T-helper 1 cell (primary cell): ENCODE measurements around the gene KCNQ5.
"Not testable (repeated sequence)": the region's sequence is repeated elsewhere in the genome, so short reads cannot be mapped to it uniquely, and the experiment has no call there.

Experiments used
- DNase-seq, 5 donors: peaks; one replicate each; pipeline ENCODE4 v3.0.0-alpha.2; 2012 to 2020

The KCNQ5 gene

DNA sequence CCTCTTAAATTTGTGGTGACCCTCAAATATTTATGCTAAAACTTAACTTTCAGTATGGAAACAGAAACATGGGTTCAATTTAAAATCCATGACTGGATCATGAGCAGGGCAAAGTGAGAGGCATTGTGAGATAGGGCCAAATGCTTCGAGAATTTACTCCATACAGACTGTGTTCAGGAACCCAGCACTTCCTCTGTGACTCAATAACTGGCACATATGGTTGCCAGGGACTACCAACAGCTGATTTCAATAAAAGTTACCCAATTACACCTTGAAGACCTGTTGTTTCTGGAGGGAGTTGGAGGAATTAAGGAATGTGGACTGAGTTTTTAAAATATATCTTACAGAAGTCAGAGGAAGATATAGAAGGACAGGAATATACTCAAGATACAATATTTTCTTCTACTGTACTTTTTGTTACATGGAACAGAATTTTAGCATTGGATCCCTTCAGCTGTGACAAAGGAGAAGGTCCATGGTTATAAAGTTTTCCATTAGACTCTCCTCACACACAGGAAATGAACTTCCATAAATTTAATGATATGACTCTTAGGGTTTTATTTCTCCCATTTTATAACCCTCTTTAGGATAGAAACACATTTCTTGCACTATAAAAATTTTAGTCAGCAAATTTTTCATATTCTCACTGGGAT, 344.9 kb downstream of the KCNQ5 start:
- no peak for DNase-seq

DNA sequence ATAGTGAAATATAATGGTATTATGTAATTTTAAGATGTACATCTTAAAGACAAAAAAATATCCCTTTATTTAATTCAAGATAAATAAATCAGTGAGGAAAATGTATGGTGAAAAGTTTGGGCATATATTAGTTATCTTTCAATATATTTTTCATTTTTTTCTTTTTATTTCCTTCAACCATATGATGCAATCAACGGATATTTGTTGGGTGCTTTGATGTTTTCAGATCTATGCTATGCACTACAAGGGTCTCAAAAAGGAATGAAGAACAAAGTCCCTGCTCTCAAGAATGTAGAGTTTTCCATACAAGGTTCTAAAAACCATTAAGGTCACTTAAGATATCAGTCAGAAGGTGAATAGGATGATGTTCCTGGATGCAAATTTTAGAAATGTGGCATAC, 345.5 kb downstream of the KCNQ5 start:
- DNase-seq: no peak

DNA sequence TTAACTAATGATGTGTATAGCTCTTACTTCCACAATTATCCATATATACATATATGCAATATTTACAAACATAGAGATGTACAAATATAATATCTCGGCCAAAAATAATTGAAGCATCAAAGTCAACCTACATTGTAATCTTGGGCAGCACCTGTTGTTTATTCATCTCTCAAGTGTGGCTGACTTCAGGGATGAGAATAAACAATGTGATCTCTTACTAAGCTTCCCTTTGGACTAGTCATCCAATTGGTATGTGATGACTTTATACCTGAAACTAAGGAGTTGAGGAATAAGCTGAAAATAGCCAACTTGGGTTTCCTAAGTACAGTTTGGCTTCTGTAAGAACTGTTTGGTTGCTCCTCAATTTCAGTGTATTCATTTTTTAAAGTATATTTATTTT, 346.8 kb downstream of the KCNQ5 start:
- DNase-seq: no peak

DNA sequence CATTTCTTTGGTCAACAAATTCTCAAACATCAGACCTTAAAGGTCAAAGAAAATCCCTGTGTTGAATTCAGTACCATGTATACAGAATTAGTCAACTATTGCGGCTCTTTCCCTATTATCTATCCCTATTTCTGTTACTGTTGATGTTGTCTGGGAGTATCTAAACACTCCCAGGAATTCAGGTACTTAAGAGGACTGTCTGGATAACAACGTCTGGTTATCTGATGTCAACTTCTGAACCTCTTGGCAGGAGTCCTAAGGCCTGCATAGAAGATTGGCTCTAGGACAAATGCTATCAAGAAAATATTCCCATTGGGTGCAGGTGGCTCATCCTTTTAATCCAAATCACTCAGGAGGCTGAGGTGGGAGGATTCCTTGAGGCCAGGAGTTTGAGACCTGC, 347.8 kb downstream of the KCNQ5 start:
- DNase-seq: no peak

DNA sequence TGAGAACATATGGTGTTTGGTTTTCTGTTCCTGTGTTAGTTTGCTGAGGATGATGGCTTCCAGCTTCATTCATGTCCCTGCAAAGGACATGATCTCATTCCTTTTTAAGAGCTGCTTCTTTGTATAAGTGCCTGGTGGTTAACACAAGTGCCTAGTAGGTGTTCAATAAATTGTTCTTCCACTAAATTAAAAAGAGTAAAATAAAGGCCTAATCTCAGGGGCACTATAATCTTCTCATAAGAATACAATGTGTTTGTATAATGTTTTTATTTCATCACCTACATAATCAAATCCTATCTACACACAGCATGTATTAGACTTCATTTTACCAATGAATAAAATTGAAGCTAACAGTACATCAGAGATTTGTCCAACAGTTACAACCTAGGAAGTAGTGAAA, 350.7 kb downstream of the KCNQ5 start:
- DNase-seq: no peak

DNA sequence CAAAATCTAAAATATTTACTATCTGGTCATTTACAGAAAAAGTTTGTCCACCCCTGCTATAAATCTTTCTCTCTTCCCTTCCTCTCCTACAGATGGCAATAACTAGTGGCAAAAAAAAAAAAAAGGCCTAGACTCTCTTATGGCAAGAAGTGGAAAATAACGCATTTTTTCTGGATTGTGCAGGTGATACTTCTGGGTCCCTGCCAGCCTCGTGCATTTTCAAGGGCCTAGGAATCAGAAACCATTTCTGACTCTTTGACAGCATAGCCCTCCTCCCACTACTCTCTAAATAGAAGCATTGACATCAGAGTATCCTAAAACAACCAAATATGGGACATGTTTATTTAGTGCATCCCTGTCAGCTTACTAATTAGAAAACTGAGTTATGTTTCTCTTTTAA, 352.4 kb downstream of the KCNQ5 start:
- DNase-seq: no peak

DNA sequence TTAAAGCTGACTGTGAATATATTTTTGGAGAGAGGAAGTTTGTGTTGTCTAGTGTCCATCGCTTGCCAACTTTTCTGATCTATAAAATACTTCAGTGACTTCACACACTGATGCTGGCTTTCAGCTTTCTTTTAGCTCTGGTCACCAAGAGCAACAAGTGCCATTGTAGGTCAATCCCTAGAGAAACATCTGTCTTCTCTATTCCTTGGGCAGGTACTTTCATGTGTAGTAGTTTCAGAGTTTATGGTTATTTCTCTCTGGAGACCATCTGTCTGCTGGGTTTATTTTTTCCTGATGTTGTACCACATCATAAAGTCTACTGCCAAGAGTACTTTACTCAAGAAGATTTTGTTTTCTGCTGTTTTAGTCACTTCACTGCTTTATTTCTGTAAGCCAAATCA, 353.5 kb downstream of the KCNQ5 start:
- no peak for DNase-seq

DNA sequence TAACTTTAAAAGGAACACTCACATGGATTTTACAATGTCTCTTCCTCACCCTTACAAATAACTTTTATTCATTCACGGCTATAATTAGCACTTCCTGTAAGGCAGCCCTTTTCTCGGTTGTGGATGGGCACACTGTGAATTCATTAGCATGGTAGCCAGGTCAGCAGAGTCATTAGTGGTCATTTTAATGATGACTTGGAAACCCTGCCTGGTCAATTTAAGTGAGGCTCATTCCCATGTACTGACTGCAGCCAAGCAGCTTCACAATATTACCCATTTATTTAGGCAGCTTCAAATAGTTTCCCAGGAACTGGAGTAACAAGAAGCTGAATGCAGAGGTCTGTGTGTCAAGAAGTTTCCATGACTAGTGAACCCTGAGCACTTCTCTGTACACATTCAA, 354.6 kb downstream of the KCNQ5 start:
- DNase-seq: no peak

DNA sequence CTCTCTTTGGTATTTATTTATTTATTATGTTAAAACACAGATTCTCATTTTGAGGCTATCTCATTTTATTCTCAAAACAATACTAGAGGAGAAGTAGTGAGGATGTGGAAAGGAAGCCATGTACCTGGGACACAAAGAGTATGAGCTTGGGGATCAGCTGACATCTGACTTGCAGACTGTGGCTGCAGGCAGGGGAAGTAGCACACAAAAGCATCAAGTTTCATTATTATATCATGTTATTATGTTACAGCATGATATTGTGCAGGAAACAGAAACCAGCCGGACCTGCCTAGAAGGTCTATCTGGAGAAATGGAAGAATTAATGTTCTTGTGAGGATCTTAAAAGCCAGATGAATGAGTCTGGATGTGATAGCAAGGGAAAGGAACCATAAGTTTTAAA, 355.2 kb downstream of the KCNQ5 start:
- DNase-seq: no peak

DNA sequence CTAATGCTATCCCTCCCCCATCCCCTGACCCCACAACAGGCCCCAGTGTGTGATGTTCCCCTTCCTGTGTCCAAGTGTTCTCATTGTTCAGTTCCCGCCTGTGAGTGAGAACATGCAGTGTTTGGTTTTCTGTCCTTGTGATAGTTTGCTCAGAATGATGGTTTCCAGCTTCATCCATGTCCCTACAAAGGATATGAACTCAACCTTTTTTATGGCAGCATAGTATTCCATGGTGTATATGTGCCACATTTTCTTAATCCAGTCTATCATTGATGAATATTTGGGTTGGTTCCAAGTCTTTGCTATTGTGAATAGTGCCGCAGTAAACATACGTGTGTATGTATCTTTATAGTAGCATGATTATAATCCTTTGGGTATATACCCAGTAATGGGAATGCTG, 356.9 kb downstream of the KCNQ5 start:
- not testable (repeated sequence) for DNase-seq

DNA sequence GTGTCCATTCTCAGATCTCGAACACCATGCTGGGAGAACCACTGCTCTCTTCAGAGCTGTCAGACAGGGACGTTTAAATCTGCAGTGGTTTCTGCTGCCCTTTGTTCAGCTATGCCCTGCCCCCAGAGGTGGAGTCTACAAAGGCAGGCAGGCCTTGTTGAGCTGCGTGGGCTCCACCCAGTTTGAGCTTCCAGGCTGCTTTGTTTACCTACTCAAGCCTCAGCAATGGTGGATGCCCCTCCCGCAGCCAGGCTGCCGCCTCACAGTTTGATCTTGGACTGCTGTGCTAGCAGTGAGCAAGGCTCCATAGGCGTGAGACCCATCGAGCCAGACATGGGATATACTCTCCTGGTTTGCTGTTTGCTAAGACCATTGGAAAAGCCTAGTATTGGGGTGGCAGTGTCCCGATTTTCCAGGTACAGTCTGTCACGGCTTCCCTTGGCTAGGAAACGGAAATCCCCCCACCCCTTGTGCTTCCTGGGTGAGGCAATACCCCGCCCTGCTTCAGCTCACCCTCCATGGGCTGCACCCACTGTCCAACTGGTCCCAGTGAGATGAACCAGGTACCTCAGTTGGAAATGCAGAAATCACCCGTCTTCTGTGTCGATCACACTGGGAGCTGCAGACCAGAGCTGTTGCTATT, 362.4 kb downstream of the KCNQ5 start:
- DNase-seq: not testable (repeated sequence)

DNA sequence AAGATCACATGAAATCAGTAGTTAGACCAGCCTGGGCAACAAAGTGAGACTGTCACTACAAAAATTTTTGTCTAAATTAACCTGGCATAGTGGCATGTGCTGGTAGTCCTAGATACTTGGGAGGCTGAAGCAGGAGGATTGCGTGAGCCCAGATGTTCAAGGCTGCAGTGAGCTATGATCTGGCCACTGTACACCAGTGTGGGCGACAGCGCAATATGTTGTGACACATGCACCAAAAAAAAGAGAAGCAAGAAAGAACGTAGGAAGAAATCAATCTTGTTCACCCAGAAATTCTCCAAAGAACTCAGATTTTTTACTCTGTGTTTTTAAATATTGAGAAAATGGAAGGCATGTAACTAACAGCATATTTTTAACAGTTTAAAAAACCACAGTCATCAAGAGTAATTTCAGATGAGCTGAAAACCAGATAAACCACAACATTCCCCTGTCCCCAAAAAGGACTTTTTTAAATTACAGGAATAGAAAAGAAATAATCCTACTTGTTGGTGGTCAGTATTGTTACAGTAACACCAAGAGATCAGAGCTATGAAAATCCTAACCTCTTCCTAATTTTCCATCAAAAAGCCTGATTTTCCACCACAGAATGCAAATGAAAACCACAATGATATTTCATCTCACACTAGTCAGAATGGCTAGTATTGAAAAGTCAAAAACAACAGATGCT, 363.3 kb downstream of the KCNQ5 start:
- DNase-seq: no peak

DNA sequence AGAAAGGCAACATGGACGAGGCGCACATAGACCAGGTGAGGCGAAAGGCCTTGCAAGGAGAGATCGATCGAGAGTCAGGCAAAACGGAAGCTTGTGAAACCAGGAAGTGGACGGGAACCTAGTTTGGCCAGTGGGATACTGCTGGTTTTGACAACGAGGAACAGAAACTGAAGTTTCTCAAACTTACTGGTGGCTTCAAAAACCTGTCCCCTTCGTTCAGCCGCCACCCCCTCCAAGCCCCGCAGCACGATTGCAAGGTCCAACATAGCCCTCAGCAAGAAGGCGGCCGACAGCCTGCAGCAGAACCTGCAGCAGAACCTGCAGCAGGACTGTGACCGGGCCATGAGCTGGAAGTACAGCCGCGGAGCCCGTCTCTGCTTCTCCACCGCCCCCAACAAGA, 365.4 kb downstream of the KCNQ5 start:
- no peak for DNase-seq

DNA sequence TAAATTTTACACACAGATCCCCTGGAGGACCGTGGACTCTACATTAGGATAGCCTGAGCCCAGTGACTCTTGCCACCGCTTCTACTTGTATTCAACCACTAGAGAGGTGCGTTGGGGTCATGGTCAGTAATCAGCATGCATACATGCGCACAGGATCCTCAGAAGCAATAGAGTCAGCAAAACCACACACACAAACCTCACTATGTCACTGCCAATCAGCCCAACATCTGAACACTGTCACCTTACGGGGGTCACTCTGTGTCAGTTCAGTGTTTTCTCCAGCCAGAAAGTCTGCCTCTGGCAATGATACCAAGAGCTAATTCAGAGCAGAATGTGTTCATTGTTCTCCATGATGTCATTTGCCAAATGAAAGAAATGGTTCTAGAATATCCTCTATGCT, 378.1 kb downstream of the KCNQ5 start:
- no peak for DNase-seq

DNA sequence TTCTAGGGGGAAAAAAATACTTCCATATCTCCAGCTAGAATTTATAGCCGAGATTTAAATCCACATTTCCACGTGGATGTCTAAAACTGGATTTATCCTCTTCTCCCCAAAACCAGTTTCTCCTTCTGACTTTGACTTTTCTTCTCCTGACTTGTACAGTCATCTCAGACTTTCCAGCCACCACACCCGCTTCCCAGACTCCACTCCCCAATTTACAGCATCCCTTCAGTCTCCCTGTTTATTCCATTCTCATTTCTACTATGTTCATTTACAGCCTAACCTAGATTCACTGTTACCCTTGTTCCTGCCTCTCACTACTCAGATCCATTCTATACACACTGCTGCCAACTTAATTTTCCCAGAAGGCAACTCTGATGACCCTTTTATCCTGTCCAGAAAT, 378.6 kb downstream of the KCNQ5 start:
- no peak for DNase-seq

DNA sequence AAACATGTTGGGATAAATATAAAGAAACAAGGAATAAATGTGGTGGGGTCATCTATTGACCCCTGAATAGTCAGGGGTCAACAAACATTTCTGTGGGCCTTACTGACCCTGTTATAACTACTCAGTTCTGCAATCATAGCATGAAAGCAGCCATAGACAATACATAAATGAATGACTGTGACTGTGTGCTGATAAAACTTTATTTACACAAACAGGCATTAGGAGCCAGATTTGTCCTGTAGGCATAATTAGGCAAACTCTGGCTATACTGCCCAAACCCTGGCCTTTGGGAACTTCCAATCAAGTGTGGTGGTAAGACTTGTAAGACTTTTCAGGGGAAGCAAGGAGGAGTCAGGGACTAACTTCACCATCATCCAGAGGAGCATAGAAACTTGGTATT, 380.7 kb downstream of the KCNQ5 start:
- DNase-seq: no peak

DNA sequence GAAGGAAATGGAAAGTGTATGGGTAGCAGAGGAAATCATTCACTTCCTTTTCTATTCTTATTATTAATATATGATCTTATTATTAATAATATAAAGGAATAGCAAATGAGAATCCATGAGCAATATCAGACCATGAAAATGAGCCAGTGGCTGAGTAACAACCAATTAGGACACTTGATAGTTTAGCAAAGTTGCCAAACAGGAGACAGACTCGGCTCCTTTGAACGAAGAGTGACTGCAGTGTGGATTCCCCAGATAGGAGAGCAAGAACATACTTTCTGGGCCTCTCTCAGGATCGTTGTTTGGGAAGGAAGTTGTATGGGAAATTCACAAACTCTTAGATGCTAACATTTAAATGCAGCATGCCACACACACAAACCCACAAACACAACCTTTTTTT, 381.4 kb downstream of the KCNQ5 start:
- no peak for DNase-seq

DNA sequence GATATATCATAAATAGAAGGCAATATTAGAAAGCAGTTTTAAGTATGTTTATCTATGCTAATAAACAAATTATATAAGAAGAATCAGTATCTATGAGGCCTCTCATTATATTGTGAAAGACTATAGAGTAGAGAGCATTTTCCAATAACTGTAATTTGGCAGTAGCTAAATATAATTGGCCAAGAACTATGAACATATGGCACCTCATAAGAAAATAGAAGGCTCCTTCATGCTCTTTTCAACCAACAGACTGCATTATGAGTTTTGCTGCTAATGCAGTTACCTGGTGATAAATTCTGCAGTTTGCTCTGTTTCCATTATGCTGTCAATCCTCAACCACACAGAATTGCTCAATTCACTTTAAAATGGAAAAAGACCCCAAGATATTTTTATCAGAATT, 382.4 kb downstream of the KCNQ5 start:
- no peak for DNase-seq

DNA sequence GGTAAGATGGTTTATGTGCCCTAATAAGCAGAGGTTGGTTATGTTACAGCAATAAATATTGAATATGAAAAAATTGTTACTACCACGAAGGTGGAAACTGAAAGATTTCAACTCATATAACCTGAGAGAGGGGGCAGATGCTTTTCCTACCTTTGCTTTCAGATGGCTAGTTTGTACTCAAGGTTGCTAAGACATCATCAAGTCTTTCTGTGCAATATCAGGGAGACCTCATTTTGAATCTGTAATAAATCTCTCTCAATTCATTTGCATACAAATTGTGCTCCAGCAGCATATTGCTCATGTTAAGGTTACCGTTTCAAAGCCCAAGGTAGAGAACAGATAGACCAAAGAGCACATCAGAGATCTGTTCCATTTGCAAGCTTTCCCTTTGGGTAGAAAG, 383.0 kb downstream of the KCNQ5 start:
- no peak for DNase-seq

DNA sequence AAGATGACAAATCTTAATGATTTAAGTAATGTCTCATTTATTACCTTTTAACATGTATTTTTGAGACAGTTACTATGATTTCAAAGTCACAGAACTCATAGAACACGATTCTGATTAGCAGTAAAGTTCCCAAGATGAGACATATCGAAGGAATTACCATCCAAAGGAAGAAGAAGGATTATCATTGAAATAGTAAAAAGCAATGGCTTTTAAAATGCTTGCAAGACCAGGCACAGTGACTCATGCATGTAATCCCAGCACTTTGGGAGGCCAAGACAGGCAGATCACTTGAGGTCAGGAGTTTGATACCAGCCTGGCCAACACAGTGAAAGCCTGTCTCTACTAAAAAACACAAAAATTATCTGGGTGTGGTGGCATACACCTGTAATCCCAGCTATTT, 384.3 kb downstream of the KCNQ5 start:
- DNase-seq: no peak

DNA sequence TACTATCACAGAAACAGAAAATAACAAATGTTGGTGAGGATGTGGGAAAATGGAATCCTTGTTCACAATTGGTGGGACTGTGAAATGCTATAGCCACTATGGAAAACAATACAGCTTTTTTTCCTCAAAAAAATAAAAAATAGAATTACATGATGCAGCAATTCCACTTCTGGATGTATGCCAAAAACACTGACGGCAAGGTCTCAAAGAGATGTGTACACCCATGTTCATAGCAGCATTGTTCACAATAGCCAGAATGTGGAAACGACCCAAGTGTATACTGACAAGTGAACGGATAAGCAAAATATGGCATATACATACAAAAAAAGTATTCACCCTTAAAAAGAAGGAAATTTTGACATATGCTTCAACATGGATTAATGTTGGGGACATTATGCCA, 390.1 kb downstream of the KCNQ5 start:
- no peak for DNase-seq

DNA sequence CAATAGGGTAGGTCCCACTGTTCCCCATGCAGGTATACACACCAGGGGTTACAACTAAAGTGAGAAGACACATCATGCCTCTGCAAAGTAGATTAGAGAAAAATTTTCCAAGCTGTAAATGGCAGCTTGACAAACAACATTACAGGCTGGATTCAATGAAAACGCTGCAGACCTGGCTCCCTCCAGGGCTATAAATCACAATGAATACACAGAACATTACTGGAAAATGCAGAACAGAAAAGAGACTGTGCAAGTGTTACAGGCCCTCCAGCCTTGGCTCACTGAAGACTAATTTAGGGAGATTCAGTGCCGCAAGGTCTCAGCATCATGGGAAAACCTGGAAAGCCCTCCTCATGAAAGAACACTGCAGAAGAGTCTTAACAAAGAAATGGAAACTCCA, 395.6 kb downstream of the KCNQ5 start:
- no peak for DNase-seq

DNA sequence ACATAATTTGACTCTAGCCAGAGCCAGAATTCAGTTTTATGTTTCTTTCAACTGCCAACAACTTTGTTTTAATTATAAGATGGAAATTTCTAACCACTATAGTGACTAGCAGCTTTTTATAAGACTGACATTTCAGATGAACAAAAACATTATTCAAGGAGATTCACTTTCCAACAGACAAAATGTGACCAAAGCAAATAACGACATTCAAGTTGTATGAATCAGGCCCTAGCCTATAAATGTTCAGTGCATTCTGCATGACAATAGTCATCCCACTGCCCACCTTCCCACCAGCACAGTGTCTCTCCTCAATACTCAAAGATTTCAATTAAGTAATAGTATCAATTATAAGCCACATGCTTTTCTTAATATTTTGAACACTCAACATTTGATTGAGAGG, 402.7 kb downstream of the KCNQ5 start:
- DNase-seq: no peak

DNA sequence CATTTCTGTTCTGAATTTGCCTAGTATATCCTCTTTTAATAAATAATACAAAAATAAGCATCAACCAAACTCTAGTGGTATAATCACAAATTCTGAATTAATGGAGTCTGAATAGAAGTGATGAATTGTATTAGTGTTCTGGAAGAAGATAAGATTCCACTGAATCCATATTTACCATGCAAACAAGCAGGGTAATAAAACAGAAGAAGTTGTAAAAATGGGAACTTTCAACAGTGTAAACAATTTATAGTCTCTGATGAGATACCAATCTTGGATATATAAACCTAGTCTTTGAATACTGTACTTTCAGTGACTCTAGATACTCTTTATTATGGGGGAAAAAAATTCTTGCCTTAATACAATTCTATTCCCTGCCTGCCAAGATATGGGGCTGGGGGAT, 405.8 kb downstream of the KCNQ5 start:
- DNase-seq: no peak
